Gastroesophageal sphincter (tissue), 4 donors: Measurements from ENCODE around the gene IL19. TPM values are rescaled to one million over a fixed set of nuclear protein-coding genes. Genes with fewer than 3 reads are reported as not detected.

Experiments
- ATAC-seq: fragments of 150-250 bp; one replicate; pipeline ENCODE4 v1.9.1; 2016; ENCODE audit warnings: mild to moderate bottlenecking, moderate library complexity
- H3K27ac ChIP-seq, 4 donors: fragments of 200-600 bp; sonication (generic) in 3 of 4; 1 replicate in 3 of 4; 2 replicates in 1 of 4; pipeline ENCODE4 v1.5.1; 2016 to 2019
- H3K27me3 ChIP-seq: fragments of 200-600 bp; sonication (generic); one replicate; pipeline ENCODE4 v1.5.1; 2019
- H3K36me3 ChIP-seq, 2 donors: fragments of 200-600 bp; sonication (generic); one replicate each; pipeline ENCODE4 v1.5.1; 2019; ENCODE audit warnings: control low read depth in 1 of 2
- H3K4me1 ChIP-seq, 3 donors: fragments of 200-600 bp; sonication (generic); 1 replicate in 2 of 3; 2 replicates in 1 of 3; pipeline ENCODE4 v1.5.1; 2016 to 2019; ENCODE audit warnings: control low read depth in 2 of 3
- H3K4me3 ChIP-seq, 2 donors: fragments of 200-600 bp; sonication (generic); one replicate each; pipeline ENCODE4 v1.5.1; 2019; ENCODE audit warnings: mild to moderate bottlenecking in 1 of 2, moderate library complexity in 1 of 2
- H3K9me3 ChIP-seq, 3 donors: fragments of 200-600 bp; sonication (generic); one replicate each; pipeline ENCODE4 v1.5.1; 2017 to 2019; ENCODE audit warnings: control low read depth in 2 of 3
- CTCF ChIP-seq, 4 experiments: fragments of 200-600 bp in 2 of 4; fragments of 450-650 bp in 2 of 4; sonication (generic) in 1 of 4; IDR thresholded peaks; one replicate each; pipeline ENCODE4 v1.5.1; 2017 to 2019; ENCODE audit warnings: antibody characterized with exemption in 4 of 4, mild to moderate bottlenecking in 2 of 4, moderate library complexity in 2 of 4
- EP300 ChIP-seq: sonication (generic); formaldehyde crosslinking; IDR thresholded peaks from one replicate; pipeline ENCODE4 v1.6.1; 2017; ENCODE audit warnings: antibody characterized with exemption, mild to moderate bottlenecking
- POLR2A ChIP-seq, 2 donors: fragments of 450-650 bp; IDR thresholded peaks; one replicate each; pipeline ENCODE4 v1.6.1; 2017; ENCODE audit warnings: antibody characterized with exemption in 2 of 2, mild to moderate bottlenecking in 2 of 2, moderate library complexity in 1 of 2
- POLR2AphosphoS5 ChIP-seq: sonication (generic); formaldehyde crosslinking; IDR thresholded peaks from one replicate; pipeline ENCODE4 v1.6.1; 2017; ENCODE audit warnings: antibody characterized with exemption
- WGBS, 2 donors: methylation state at CpG; one replicate each; pipeline ENCODE4 v1.1.5; 2018; ENCODE audit warnings: low coverage in 1 of 2; 5-methylcytosine and 5-hydroxymethylcytosine counted together
- total RNA-seq, 4 donors: library from RNA; depleted of rRNA; stranded (reverse); fragments of >200 nt; gene quantifications; one replicate each; pipeline ENCODE4 v1.1.0, GENCODE V29; 2016

IL19 gene
- total RNA-seq, 4 donors from 2014 or later = 0.27 TPM; not detected in 3

- no peak overlapping the region for H3K27ac ChIP-seq
- H3K9me3 ChIP-seq = no peaks in the 10 kb centered on the region
- WGBS, 2 donors = 39 to 75% methylated on average over 1 of the region's 1 CpG
- TF ChIP-seq CTCF (IDR thresholded peaks at IDR 0.05) = no peak
- ATAC-seq = no peak
- H3K27me3 ChIP-seq = no peaks in the 10 kb centered on the region
- no peaks in the 10 kb centered on the region for H3K36me3 ChIP-seq
- H3K4me3 ChIP-seq = no peak overlapping the region
- no peaks in the 10 kb centered on the region for H3K4me1 ChIP-seq
Measured at GRCh38 chr1:206805357-206805756, 34.8 kb downstream of the IL19 start.

- Histone ChIP-seq H3K4me1 (no peaks in the 10 kb centered on the region), H3K27ac (no peak overlapping the region), H3K9me3 (peaks cover 0 to 10% (median 0%) of the 10 kb centered on the region in 3 donors), H3K4me3 (no peak overlapping the region), H3K36me3 (no peaks in the 10 kb centered on the region), H3K27me3 (no peaks in the 10 kb centered on the region)
- 52 to 71% methylated on average over 2 of the region's 2 CpGs for WGBS, 2 donors
- no peak for ATAC-seq
- no peak for TF ChIP-seq POLR2AphosphoS5
- peak in 2 of 4 experiments; percentile 9 to 38 for TF ChIP-seq CTCF (IDR thresholded peaks at IDR 0.05)
- no peak for TF ChIP-seq POLR2A (IDR thresholded peaks at IDR 0.05)
- no peak for TF ChIP-seq EP300
Measured at GRCh38 chr1:206808615-206809014, 38.0 kb downstream of the IL19 start.

GRCh38 chr1:206809504-206810084, 39.0 kb downstream of the IL19 start:
- no peak overlapping the region for H3K27ac ChIP-seq
- peaks cover 0 to 10% (median 0%) of the 10 kb centered on the region in 3 donors for H3K9me3 ChIP-seq
- ATAC-seq = no peak
- H3K27me3 ChIP-seq = no peaks in the 10 kb centered on the region
- H3K36me3 ChIP-seq = no peaks in the 10 kb centered on the region
- no peak overlapping the region for H3K4me3 ChIP-seq
- H3K4me1 ChIP-seq = no peaks in the 10 kb centered on the region
- TF ChIP-seq CTCF (IDR thresholded peaks at IDR 0.05) (peak in 2 of 4 experiments; percentile 3 to 33), EP300 (no peak)
- 76 to 90% methylated on average over 4 of the region's 4 CpGs for WGBS, 2 donors

- Histone ChIP-seq H3K9me3 (peaks cover 0 to 10% (median 0%) of the 10 kb centered on the region in 3 donors), H3K4me1 (no peaks in the 10 kb centered on the region), H3K27me3 (no peaks in the 10 kb centered on the region), H3K36me3 (no peaks in the 10 kb centered on the region), H3K27ac (no peak overlapping the region), H3K4me3 (no peak overlapping the region)
- WGBS, 2 donors = 67 to 85% methylated on average over 2 of the region's 2 CpGs
- no peak for TF ChIP-seq EP300
- no peak for ATAC-seq
Measured at GRCh38 chr1:206812471-206812870, 41.9 kb downstream of the IL19 start.

- H3K9me3 ChIP-seq = peaks cover 0 to 10% (median 0%) of the 10 kb centered on the region in 3 donors
- H3K27ac ChIP-seq = no peak overlapping the region
- no peaks in the 10 kb centered on the region for H3K36me3 ChIP-seq
- no peak for ATAC-seq
- 38 to 67% methylated on average over 1 of the region's 2 CpGs for WGBS, 2 donors
- no peak for TF ChIP-seq EP300
- TF ChIP-seq CTCF (IDR thresholded peaks at IDR 0.05) = no peak
- TF ChIP-seq POLR2AphosphoS5 = no peak
- TF ChIP-seq POLR2A (IDR thresholded peaks at IDR 0.05) = no peak
- no peak overlapping the region for H3K4me3 ChIP-seq
- H3K27me3 ChIP-seq = no peaks in the 10 kb centered on the region
- no peaks in the 10 kb centered on the region for H3K4me1 ChIP-seq
Measured at GRCh38 chr1:206814716-206815341, 44.3 kb downstream of the IL19 start.
